ENCODE results near the gene ADRA2B. TPM values are rescaled to one million over a fixed set of nuclear protein-coding genes. Genes with fewer than 3 reads are reported as not detected.
A peak's percentile ranks its signal among the peaks of the same experiment; 100 is the strongest.

The ADRA2B gene
- total and polyA plus RNA-seq, 5 donors from 2014 or later: 1.0 TPM; not detected in 4

DNA sequence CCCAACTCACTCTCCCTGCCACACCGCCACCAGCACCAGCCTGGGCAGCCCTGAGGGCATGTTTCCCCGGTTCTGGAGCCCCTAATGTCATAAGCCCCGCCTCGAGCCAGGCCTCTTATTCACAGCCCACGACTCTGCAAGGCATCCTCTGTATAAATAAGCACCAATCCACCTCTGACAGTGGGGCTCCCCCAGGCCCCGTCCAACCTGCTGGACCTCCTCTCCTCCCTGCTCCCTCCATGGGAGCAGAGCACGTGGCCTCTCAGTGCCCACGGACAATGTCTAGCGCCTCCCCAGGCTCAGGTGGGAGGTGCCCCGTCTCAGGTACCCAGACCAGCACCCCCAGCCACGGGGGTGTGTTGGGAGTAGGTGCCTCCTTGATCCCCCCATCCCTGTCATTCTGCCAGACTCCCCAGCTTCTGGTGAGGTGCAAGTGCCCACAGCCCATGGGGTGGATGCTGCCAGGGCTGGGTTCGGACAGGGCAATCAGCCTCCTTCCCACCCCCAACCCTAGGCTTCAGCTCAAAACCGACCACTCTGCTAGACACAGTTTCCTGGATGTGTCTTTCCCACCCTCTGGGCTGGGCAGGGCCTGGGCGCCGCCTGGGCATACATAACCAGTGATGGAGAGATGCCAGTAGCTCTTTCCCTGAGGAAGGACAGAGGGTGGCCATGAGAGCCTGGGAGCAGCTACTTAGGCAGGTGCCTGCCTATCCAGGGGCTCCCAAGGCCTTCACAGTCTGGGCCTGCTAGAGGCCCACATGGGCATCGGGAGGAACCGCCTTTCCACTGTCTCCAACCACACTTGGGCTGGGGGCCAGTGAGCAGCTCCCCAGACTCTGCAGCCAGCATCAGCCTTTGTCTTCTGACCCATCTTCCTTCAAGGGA is 1.6 kb upstream of the ADRA2B start:
- H3K4me3 ChIP-seq (ENCODE audit: low read depth, low read length): no peak overlapping the region

DNA sequence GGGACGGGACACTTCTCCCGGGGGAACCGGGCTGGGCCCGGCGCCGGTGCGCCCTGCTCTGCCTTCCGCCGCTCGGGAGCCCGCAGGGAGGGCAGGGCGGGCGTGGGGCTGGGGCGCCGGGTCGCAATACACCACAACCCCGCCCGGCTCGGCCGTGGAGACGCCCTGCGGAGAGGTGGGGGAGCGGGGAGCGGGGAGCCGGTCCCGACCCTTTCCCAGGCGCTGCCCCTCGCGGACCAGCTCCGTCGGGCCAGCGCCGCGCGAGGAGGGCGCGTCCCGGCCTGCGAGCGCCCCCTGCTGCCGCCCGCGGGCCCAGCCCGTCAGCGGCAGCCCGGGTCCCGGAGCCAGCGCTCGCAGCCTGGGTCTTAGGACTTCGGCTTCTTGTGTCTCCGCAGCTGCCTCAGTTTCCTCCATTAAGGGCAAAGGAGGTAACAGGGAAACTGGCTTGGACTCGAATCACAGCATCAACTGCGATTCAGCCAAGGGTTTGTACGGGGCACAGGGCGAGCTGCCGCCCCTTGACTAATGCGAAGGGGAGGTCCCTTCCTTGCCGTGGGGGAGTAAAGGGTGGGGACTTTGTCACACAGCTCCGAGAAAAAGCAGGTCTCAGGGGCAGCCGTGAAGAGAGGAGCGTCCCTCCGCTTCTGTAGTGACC is 635 bp upstream of the ADRA2B start:
- peaks cover 0 to 19% (median 8%) of the 10 kb centered on the region in 4 donors for H3K4me1 Mint-ChIP-seq
- H3K36me3 Mint-ChIP-seq: no peaks in the 10 kb centered on the region
- H3K27ac Mint-ChIP-seq: peak overlapping the region in 1 of 3 donors; percentile 36
- H3K9me3 ChIP-seq (ENCODE audit: control insufficient read depth in 2 of 2, low read length in 2 of 2): no peaks in the 10 kb centered on the region
- DNase-seq (peak; percentile 42 to 69 (median 60)), ATAC-seq (ENCODE audit: low read depth in 2 of 2) (peak; percentile 70 to 80)
- peaks cover 48% of the 10 kb centered on the region for H3K27me3 Mint-ChIP-seq
- H3K9me3 Mint-ChIP-seq: peaks cover 0 to 1% (median 0%) of the 10 kb centered on the region in 7 donors
- peaks cover 13% of the 10 kb centered on the region for H3K4me1 ChIP-seq (ENCODE audit: control insufficient read depth, insufficient read depth, low read length, poor library complexity, severe bottlenecking)
- peak overlapping the region in 3 of 4 donors; percentile 35 to 73 (median 63) for H3K4me3 Mint-ChIP-seq
- H3K27me3 ChIP-seq (ENCODE audit: control insufficient read depth, insufficient read depth, low read length): no peaks in the 10 kb centered on the region
- H3K4me3 ChIP-seq (ENCODE audit: low read depth, low read length): peak overlapping the region; percentile 41
- no peak overlapping the region for H3K27ac ChIP-seq (ENCODE audit: insufficient read depth, low read length, poor library complexity, severe bottlenecking)
- no peaks in the 10 kb centered on the region for H3K36me3 ChIP-seq (ENCODE audit: control insufficient read depth, insufficient read depth, low read length)

More for the DNA sequence above, 1.6 kb upstream of the ADRA2B start:
- H3K27me3 ChIP-seq (ENCODE audit: control insufficient read depth, insufficient read depth, low read length): no peaks in the 10 kb centered on the region
- Mint-ChIP-seq H3K4me1 (peaks cover 0 to 19% (median 8%) of the 10 kb centered on the region in 4 donors), H3K36me3 (no peaks in the 10 kb centered on the region), H3K9me3 (peaks cover 0 to 1% (median 0%) of the 10 kb centered on the region in 7 donors), H3K27ac (peak overlapping the region in 1 of 3 donors; percentile 36), H3K4me3 (peak overlapping the region; percentile 62 to 87 (median 74)), H3K27me3 (peaks cover 50% of the 10 kb centered on the region)
- H3K9me3 ChIP-seq (ENCODE audit: control insufficient read depth in 2 of 2, low read length in 2 of 2): no peaks in the 10 kb centered on the region
- ATAC-seq (ENCODE audit: low read depth in 2 of 2) (no peak), DNase-seq (no peak)
- peaks cover 13% of the 10 kb centered on the region for H3K4me1 ChIP-seq (ENCODE audit: control insufficient read depth, insufficient read depth, low read length, poor library complexity, severe bottlenecking)
- H3K36me3 ChIP-seq (ENCODE audit: control insufficient read depth, insufficient read depth, low read length): no peaks in the 10 kb centered on the region
- H3K27ac ChIP-seq (ENCODE audit: insufficient read depth, low read length, poor library complexity, severe bottlenecking): no peak overlapping the region

DNA sequence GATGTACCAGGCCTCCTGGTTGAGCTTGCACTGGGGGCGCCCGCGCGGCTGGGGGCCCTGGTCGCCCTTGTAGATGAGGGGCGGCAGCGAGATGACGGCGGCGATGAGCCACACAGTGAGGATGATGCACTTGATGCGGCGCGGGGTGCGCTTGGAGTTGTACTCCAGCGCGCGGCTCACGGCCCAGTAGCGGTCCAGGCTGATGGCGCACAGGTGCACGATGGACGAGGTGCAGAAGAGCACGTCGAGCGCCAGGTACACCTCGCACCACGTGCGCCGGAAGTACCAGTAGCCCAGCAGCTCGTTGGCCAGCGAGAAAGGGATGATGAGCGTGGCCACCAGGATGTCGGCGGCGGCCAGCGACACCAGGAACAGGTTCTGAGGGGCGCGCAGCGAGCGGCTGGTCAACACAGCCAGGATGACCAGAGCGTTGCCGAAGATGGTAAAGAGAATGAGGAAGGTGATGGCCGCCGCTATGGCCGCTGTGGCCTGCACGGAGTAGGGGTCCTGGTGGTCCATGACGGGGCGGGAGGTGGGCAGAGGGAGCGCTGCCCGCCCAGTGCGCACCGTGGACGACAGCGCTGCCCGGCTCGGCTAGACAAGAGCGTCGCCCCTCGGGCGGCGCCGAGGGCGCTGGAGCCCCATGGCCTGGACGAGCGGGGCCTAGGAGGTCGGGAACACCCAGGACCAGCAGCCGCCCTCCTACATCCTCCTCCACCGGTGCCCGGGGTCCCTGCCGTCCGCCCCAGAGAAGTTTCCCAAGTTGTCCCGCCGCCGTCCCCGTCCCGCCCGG is 544 bp downstream of the ADRA2B start:
- Mint-ChIP-seq H3K4me3 (peak overlapping the region; percentile 78 to 90 (median 86)), H3K27me3 (peaks cover 39% of the 10 kb centered on the region), H3K9me3 (peaks cover 0 to 1% (median 0%) of the 10 kb centered on the region in 7 donors), H3K4me1 (peaks cover 0 to 16% (median 6%) of the 10 kb centered on the region in 4 donors), H3K36me3 (no peaks in the 10 kb centered on the region), H3K27ac (peak overlapping the region in 2 of 3 donors; percentile 38 to 42)
- H3K27me3 ChIP-seq (ENCODE audit: control insufficient read depth, insufficient read depth, low read length): no peaks in the 10 kb centered on the region
- no peaks in the 10 kb centered on the region for H3K9me3 ChIP-seq (ENCODE audit: control insufficient read depth in 2 of 2, low read length in 2 of 2)
- DNase-seq: no peak
- H3K4me1 ChIP-seq (ENCODE audit: control insufficient read depth, insufficient read depth, low read length, poor library complexity, severe bottlenecking): peaks cover 13% of the 10 kb centered on the region
- H3K36me3 ChIP-seq (ENCODE audit: control insufficient read depth, insufficient read depth, low read length): no peaks in the 10 kb centered on the region
- H3K27ac ChIP-seq (ENCODE audit: insufficient read depth, low read length, poor library complexity, severe bottlenecking): no peak overlapping the region
- no peak overlapping the region for H3K4me3 ChIP-seq (ENCODE audit: low read depth, low read length)
- no peak for ATAC-seq (ENCODE audit: low read depth in 2 of 2)

DNA sequence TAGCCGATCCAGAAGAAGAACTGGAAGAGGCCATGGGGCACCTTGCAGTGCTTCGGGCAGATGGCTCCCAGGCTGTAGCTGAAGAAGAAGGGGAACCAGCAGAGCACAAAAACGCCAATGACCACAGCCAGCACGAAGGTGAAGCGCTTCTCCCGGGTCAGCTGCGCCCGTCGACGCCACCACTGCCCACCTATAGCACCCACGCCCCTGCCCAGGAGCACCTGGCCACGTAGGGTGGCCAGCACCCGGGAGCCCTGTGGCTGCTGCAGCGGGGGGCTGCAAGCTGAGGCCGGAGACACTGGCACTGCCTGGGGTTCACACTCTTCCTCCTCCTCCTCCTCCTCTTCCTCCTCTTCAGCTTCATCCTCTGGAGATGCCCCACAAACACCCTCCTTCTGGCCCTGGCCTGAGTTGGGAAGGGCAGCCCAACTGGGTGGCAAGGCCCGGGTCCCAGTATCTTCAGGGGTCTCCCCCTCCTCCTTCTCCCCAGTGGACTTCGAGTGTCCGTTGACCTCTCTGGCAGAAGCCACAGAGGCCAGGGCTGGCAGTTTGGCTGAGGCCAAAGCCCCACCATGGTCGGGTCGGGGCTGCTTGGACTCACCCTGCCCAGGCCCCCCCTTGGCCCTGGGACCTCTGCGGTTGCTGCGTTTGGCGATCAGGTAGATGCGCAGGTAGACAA is 1.3 kb downstream of the ADRA2B start:
- Mint-ChIP-seq H3K9me3 (no peaks in the 10 kb centered on the region), H3K36me3 (no peaks in the 10 kb centered on the region), H3K4me3 (peak overlapping the region; percentile 78 to 90 (median 86)), H3K4me1 (peaks cover 0 to 14% (median 6%) of the 10 kb centered on the region in 4 donors), H3K27me3 (peaks cover 32% of the 10 kb centered on the region), H3K27ac (peak overlapping the region in 1 of 3 donors; percentile 42)
- DNase-seq (no peak), ATAC-seq (ENCODE audit: low read depth in 2 of 2) (no peak)
- peaks cover 13% of the 10 kb centered on the region for H3K4me1 ChIP-seq (ENCODE audit: control insufficient read depth, insufficient read depth, low read length, poor library complexity, severe bottlenecking)
- H3K4me3 ChIP-seq (ENCODE audit: low read depth, low read length): no peak overlapping the region
- no peak overlapping the region for H3K27ac ChIP-seq (ENCODE audit: insufficient read depth, low read length, poor library complexity, severe bottlenecking)
- H3K9me3 ChIP-seq (ENCODE audit: control insufficient read depth in 2 of 2, low read length in 2 of 2): no peaks in the 10 kb centered on the region
- H3K27me3 ChIP-seq (ENCODE audit: control insufficient read depth, insufficient read depth, low read length): no peaks in the 10 kb centered on the region
- H3K36me3 ChIP-seq (ENCODE audit: control insufficient read depth, insufficient read depth, low read length): no peaks in the 10 kb centered on the region

DNA sequence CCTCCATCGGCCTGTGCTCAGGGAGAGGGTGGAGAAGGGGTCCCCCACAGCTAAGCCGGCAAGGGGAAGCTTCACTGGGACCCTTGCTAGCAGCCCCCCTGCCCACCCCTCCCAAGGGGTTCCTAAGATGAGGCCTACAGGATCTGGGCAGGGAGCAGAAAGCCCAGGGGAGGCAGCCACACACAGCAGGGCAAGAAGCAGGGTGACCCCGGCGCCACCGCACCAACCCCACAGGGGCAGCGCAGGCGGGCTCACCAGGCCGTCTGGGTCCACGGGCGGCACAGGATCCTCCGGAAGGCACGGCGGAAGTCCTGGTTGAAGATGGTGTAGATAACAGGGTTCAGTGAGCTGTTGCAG is 1.8 kb downstream of the ADRA2B start:
- Mint-ChIP-seq H3K4me1 (peaks cover 0 to 13% (median 5%) of the 10 kb centered on the region in 4 donors), H3K4me3 (peak overlapping the region in 3 of 4 donors; percentile 9 to 88 (median 52)), H3K27me3 (peaks cover 27% of the 10 kb centered on the region), H3K36me3 (no peaks in the 10 kb centered on the region), H3K27ac (no peak overlapping the region), H3K9me3 (no peaks in the 10 kb centered on the region)
- no peak for ATAC-seq (ENCODE audit: low read depth in 2 of 2)
- no peak for DNase-seq
- H3K27me3 ChIP-seq (ENCODE audit: control insufficient read depth, insufficient read depth, low read length): no peaks in the 10 kb centered on the region
- no peaks in the 10 kb centered on the region for H3K36me3 ChIP-seq (ENCODE audit: control insufficient read depth, insufficient read depth, low read length)
- no peak overlapping the region for H3K4me3 ChIP-seq (ENCODE audit: low read depth, low read length)
- H3K4me1 ChIP-seq (ENCODE audit: control insufficient read depth, insufficient read depth, low read length, poor library complexity, severe bottlenecking): peaks cover 13% of the 10 kb centered on the region
- no peak overlapping the region for H3K27ac ChIP-seq (ENCODE audit: insufficient read depth, low read length, poor library complexity, severe bottlenecking)
- no peaks in the 10 kb centered on the region for H3K9me3 ChIP-seq (ENCODE audit: control insufficient read depth in 2 of 2, low read length in 2 of 2)

DNA sequence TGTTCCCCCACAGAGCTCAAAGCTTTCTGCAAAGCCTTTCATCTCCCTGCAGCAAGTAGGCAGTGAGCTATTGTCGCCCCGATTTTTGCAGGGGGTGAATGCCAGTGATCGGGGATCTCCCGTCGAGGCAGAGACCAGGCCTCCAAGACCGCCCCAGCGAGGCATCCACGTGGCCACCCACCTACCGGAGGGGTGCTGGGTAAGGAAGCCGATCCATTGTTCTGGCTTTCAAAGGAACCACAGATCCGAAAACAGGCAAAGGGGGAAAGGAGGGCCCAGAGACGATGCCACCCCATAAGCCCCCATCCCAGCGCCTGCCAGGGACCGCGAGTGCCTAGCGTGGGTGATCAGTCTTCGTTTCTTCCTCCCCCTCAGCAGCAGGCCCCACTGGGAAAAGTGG is 2.4 kb downstream of the ADRA2B start:
- no peak for ATAC-seq (ENCODE audit: low read depth in 2 of 2)
- H3K4me1 ChIP-seq (ENCODE audit: control insufficient read depth, insufficient read depth, low read length, poor library complexity, severe bottlenecking): peaks cover 13% of the 10 kb centered on the region
- H3K27ac ChIP-seq (ENCODE audit: insufficient read depth, low read length, poor library complexity, severe bottlenecking): no peak overlapping the region
- H3K4me3 Mint-ChIP-seq: peak overlapping the region in 1 of 4 donors; percentile 61
- H3K27me3 ChIP-seq (ENCODE audit: control insufficient read depth, insufficient read depth, low read length): no peaks in the 10 kb centered on the region
- H3K27me3 Mint-ChIP-seq: peaks cover 21% of the 10 kb centered on the region
- H3K9me3 ChIP-seq (ENCODE audit: control insufficient read depth in 2 of 2, low read length in 2 of 2): no peaks in the 10 kb centered on the region
- H3K9me3 Mint-ChIP-seq: no peaks in the 10 kb centered on the region
- no peaks in the 10 kb centered on the region for H3K36me3 ChIP-seq (ENCODE audit: control insufficient read depth, insufficient read depth, low read length)
- no peak overlapping the region for H3K4me3 ChIP-seq (ENCODE audit: low read depth, low read length)
- H3K27ac Mint-ChIP-seq: no peak overlapping the region
- no peak for DNase-seq
- peaks cover 0 to 13% (median 5%) of the 10 kb centered on the region in 4 donors for H3K4me1 Mint-ChIP-seq
- no peaks in the 10 kb centered on the region for H3K36me3 Mint-ChIP-seq

DNA sequence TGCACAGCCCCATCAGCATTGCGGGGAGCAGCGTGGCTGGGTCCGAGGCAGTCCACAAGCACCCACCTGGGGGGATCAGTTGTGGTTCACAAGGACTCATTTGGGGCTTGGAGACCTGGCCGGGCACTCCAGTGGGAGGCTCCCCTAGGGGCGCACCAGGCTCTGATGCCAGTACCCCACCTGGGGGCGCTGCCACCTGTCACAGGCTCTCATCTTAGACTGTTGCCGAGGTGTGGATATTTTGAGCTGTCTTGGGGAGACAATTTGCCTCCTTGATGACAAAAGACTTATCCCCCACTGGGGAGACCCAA is 3.0 kb downstream of the ADRA2B start:
- ATAC-seq (ENCODE audit: low read depth in 2 of 2): no peak
- no peaks in the 10 kb centered on the region for H3K9me3 Mint-ChIP-seq
- Histone ChIP-seq H3K36me3 (ENCODE audit: control insufficient read depth, insufficient read depth, low read length) (no peaks in the 10 kb centered on the region), H3K9me3 (ENCODE audit: control insufficient read depth in 2 of 2, low read length in 2 of 2) (no peaks in the 10 kb centered on the region), H3K27ac (ENCODE audit: insufficient read depth, low read length, poor library complexity, severe bottlenecking) (no peak overlapping the region), H3K4me3 (ENCODE audit: low read depth, low read length) (no peak overlapping the region), H3K27me3 (ENCODE audit: control insufficient read depth, insufficient read depth, low read length) (no peaks in the 10 kb centered on the region), H3K4me1 (ENCODE audit: control insufficient read depth, insufficient read depth, low read length, poor library complexity, severe bottlenecking) (peaks cover 13% of the 10 kb centered on the region)
- DNase-seq: no peak
- H3K4me3 Mint-ChIP-seq: no peak overlapping the region
- H3K27ac Mint-ChIP-seq: peak overlapping the region in 1 of 3 donors; percentile 49
- H3K36me3 Mint-ChIP-seq: no peaks in the 10 kb centered on the region
- peaks cover 0 to 13% (median 5%) of the 10 kb centered on the region in 4 donors for H3K4me1 Mint-ChIP-seq
- peaks cover 21% of the 10 kb centered on the region for H3K27me3 Mint-ChIP-seq
